Loucy (cell line): ENCODE measurements around the gene ZNF385C.

Experiments
- H2AFZ ChIP-seq: fragments of 200-600 bp; sonication (generic); 2 replicates; pipeline ENCODE4 v1.6.0; 2016; ENCODE audit warnings: antibody characterized with exemption, mild to moderate bottlenecking, low read length, moderate library complexity
- H3F3A ChIP-seq: fragments of 200-600 bp; 2 replicates; pipeline ENCODE4 v1.6.0; 2016; ENCODE audit warnings: antibody characterized with exemption, low read depth, mild to moderate bottlenecking
- H3K27me3 ChIP-seq: fragments of 200-600 bp; sonication (generic); 2 replicates; pipeline ENCODE4 v1.6.1; 2014; ENCODE audit warnings: low read length, mild to moderate bottlenecking; ENCODE audit not compliant: insufficient read depth, poor library complexity, severe bottlenecking
- H3K36me3 ChIP-seq: fragments of 200-600 bp; sonication (generic); 2 replicates; pipeline ENCODE4 v1.6.1; 2016; ENCODE audit warnings: low read length; ENCODE audit not compliant: insufficient read depth
- H3K4me1 ChIP-seq: fragments of 200-600 bp; sonication (generic); 2 replicates; pipeline ENCODE4 v1.5.1; 2014; ENCODE audit warnings: low read length, mild to moderate bottlenecking; ENCODE audit not compliant: insufficient read depth, poor library complexity, severe bottlenecking
- H3K4me2 ChIP-seq: fragments of 200-600 bp; sonication (generic); 2 replicates; pipeline ENCODE4 v1.6.0; 2014; ENCODE audit warnings: antibody characterized with exemption, low read length, low read depth, mild to moderate bottlenecking; ENCODE audit not compliant: poor library complexity, severe bottlenecking
- H3K4me3 ChIP-seq: fragments of 200-600 bp; sonication (generic); 2 replicates; pipeline ENCODE4 v1.5.1; 2014; ENCODE audit warnings: low read length, mild to moderate bottlenecking, mixed read lengths; ENCODE audit not compliant: poor library complexity, severe bottlenecking
- H3K79me2 ChIP-seq: fragments of 200-600 bp; sonication (generic); 2 replicates; pipeline ENCODE4 v1.6.1; 2014; ENCODE audit warnings: low read length; ENCODE audit not compliant: insufficient read depth
- H3K9ac ChIP-seq: fragments of 200-600 bp; sonication (generic); 2 replicates; pipeline ENCODE4 v1.6.0; 2014; ENCODE audit warnings: mild to moderate bottlenecking, low read depth, low read length, moderate library complexity; ENCODE audit not compliant: poor library complexity, severe bottlenecking
- H3K9me2 ChIP-seq: fragments of 200-600 bp; sonication (generic); replicated peaks from 2 replicates; pipeline ENCODE4 v1.6.1; 2016; ENCODE audit warnings: low read depth, low read length, mixed read lengths
- H3K9me3 ChIP-seq: fragments of 200-600 bp; sonication (generic); 2 replicates; pipeline ENCODE4 v1.6.1; 2014; ENCODE audit warnings: mild to moderate bottlenecking, antibody characterized with exemption, low read length, low read depth; ENCODE audit not compliant: insufficient read depth
- H4K20me1 ChIP-seq: fragments of 200-600 bp; sonication (generic); 2 replicates; pipeline ENCODE4 v1.6.0; 2014; ENCODE audit warnings: antibody characterized with exemption, low read length, mild to moderate bottlenecking; ENCODE audit not compliant: insufficient read depth, poor library complexity, severe bottlenecking
- CTCF ChIP-seq: fragments of 200-600 bp; sonication (generic); conservative IDR thresholded peaks from 2 replicates; pipeline ENCODE4 v1.5.1; 2014; ENCODE audit warnings: mild to moderate bottlenecking, antibody characterized with exemption, low read length
- EZH2phosphoT487 ChIP-seq: fragments of 200-600 bp; IDR thresholded peaks from 2 replicates; pipeline ENCODE4 v1.6.1; 2018; ENCODE audit warnings: antibody characterized with exemption, mild to moderate bottlenecking, moderate library complexity, borderline replicate concordance

The ZNF385C gene

GRCh38 chr17:42042598-42043319 lies 55.5 kb downstream of the ZNF385C start:
- H3K4me3 ChIP-seq = no peak overlapping the region
- H3K4me2 ChIP-seq = no peak overlapping the region
- H3K9ac ChIP-seq = no peak overlapping the region
- H3K4me1 ChIP-seq = no peaks in the 10 kb centered on the region
- no peaks in the 10 kb centered on the region for H3K36me3 ChIP-seq
- no peaks in the 10 kb centered on the region for H3F3A ChIP-seq
- no peaks in the 10 kb centered on the region for H3K9me3 ChIP-seq
- no peaks in the 10 kb centered on the region for H3K9me2 ChIP-seq
- no peaks in the 10 kb centered on the region for H4K20me1 ChIP-seq
- H3K27me3 ChIP-seq = no peaks in the 10 kb centered on the region
- no peaks in the 10 kb centered on the region for H3K79me2 ChIP-seq
- TF ChIP-seq CTCF (no peak), EZH2phosphoT487 (no peak)
- no peak overlapping the region for H2AFZ ChIP-seq

- Histone ChIP-seq H3K4me3 (no peak overlapping the region), H3F3A (no peaks in the 10 kb centered on the region), H2AFZ (no peak overlapping the region), H3K9me2 (no peaks in the 10 kb centered on the region), H3K9ac (no peak overlapping the region), H3K4me1 (no peaks in the 10 kb centered on the region), H3K27me3 (no peaks in the 10 kb centered on the region), H4K20me1 (no peaks in the 10 kb centered on the region), H3K9me3 (no peaks in the 10 kb centered on the region), H3K4me2 (no peak overlapping the region), H3K79me2 (no peaks in the 10 kb centered on the region), H3K36me3 (no peaks in the 10 kb centered on the region)
- no peak for TF ChIP-seq EZH2phosphoT487
- no peak for TF ChIP-seq CTCF
Observed at GRCh38 chr17:42041619-42042018, 56.7 kb downstream of the ZNF385C start.

DNA sequence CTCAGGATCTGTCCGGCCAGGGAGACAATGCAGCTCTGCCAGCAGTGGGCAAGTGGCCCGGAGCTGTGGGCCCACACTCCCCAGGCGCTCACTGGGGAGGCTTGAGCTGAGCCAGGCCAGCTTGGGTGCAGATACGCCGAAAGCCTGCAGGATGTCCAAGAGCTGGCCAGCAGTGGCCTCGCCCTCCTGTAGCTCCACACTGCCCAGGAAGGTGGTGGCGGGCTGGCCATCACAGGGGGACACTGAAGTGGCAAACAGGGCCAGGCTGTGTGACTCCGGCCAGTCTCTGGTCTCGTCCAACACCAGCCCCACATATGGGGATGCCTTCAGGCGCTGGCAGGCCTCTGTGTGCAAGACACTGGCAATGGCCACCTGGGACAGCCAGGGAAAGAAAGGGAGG lies 57.5 kb downstream of the ZNF385C start:
- H3K4me2 ChIP-seq = no peak overlapping the region
- H3K9ac ChIP-seq = no peak overlapping the region
- H3K79me2 ChIP-seq = no peaks in the 10 kb centered on the region
- H3K9me2 ChIP-seq = no peaks in the 10 kb centered on the region
- no peak overlapping the region for H3K4me3 ChIP-seq
- H2AFZ ChIP-seq = no peak overlapping the region
- no peaks in the 10 kb centered on the region for H3K36me3 ChIP-seq
- no peaks in the 10 kb centered on the region for H3K4me1 ChIP-seq
- TF ChIP-seq CTCF = no peak
- TF ChIP-seq EZH2phosphoT487 = no peak
- no peaks in the 10 kb centered on the region for H3K9me3 ChIP-seq
- no peaks in the 10 kb centered on the region for H3K27me3 ChIP-seq
- no peaks in the 10 kb centered on the region for H4K20me1 ChIP-seq
- no peaks in the 10 kb centered on the region for H3F3A ChIP-seq
